ENCODE measurements around the gene PCLAF.
"Not testable (repeated sequence)": the region's sequence is repeated elsewhere in the genome, so short reads cannot be mapped to it uniquely, and the experiment has no call there.

PCLAF gene

DNA sequence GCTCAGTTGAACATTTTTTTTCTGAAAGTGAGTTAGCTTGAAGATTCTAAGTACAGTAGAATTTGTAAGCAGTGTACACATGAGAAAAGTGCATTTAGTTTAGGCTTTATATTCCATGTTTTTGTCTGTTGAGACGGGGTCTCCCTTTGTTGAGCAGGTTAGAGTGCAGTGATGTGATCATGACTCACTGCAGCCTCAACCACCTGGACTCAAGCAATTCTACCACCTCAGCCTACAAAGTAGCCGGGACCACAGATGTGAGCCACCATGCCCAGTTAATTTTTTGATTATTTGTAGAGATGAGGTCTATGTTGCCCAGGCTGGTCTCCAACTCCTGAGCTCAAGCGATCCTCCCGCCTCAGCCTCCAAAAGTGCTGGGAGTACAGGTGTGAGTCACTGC lies 20.0 kb downstream of the PCLAF start:
- DNase-seq, result no peak

DNA sequence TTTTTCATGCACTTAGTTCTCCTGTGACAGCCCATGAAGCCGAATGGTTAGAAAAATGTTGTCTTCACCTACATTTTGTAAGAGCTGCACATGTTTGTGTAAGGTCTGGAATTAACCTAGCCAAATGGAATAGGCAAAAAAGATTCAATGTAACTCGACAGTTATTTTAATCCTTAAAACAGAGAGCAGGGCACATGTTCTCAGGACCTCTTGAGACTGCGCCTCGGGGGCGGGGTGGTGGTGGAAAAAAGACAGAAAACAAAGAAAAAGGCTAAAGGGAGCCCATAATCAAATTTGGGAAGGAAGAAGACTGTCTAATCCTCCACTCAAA lies 24.6 kb downstream of the PCLAF start:
- no peak for DNase-seq

GRCh38 chr15:64355944-64356709 lies 25.1 kb downstream of the PCLAF start, which contains the start of gene CSNK1G1:
TSS of gene CSNK1G1 (minus strand) at chr15:64356173. CDS start at chr15:64300499, 55,674 bp downstream.
- peak; percentile 98 for DNase-seq

- DNase-seq, result no peak
Measured at GRCh38 chr15:64355348-64355943, 25.8 kb downstream of the PCLAF start.

GRCh38 chr15:64354688-64355344 lies 26.4 kb downstream of the PCLAF start:
- peak; percentile 59 for DNase-seq

DNA sequence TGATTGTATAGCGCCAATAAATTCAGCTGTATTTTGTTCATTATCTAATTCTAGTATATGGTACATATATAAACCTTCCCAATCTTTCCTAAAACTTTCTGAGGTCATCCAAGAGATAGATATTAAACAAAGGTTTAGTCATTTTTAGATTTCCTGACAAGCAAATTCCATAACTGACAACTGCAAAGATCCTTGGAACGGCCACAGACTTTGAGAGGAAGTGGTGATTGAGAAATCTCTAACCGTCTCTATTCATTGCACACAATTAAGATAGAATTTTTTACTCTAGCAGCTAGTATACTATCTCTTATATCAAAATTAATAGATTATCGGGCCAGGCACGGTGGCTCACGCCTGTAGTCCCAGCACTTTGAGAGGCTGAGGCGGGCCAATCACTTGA lies 30.0 kb downstream of the PCLAF start:
- DNase-seq, result no peak

GRCh38 chr15:64349375-64349774 lies 31.9 kb downstream of the PCLAF start:
- no peak for DNase-seq

DNA sequence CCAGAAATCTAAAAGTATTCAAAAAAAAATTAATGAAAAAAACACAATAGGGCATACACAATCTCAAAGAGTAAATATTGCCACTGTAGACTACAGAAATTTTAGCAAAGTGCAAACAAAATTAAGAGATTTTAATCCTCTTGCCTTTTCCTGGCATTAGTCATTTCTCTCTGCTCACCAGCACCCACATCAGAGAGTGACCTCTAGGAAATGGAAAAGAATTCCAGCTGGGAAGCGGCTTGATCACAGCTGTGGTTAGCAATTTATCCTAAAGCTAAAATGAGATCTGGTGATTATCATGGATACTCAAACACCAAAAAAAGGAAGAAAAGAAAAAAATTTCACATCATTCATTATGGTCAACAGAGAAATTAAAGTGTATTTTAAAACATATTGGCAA lies 32.8 kb downstream of the PCLAF start:
- no peak for DNase-seq

- not testable (repeated sequence) for DNase-seq
Measured at GRCh38 chr15:64346242-64346641, 35.0 kb downstream of the PCLAF start.

- no peak for DNase-seq
Measured at GRCh38 chr15:64344651-64345294, 36.5 kb downstream of the PCLAF start.

DNA sequence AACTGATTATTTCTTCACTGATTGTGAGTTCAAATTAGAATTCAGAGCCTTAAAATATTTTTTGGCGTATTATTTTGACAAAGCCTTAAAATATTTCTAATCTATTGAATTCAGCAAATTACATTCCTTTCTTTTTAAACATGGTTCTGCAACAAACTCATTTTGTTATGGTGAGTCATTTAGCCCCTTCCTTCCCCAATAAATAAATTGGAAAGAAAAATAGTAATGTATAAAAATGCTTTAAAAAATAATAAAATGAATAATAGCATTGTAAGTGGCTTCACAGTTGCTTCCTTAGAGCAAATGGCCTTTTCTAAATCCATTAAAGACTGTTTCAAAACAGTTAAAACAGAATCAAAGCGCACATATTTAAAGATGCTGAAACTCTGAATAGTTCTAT lies 37.4 kb downstream of the PCLAF start:
- DNase-seq, result no peak

GRCh38 chr15:64343222-64343621 lies 38.0 kb downstream of the PCLAF start:
- DNase-seq, result no peak

- no peak for DNase-seq
Measured at GRCh38 chr15:64341961-64342360, 39.3 kb downstream of the PCLAF start.

DNA sequence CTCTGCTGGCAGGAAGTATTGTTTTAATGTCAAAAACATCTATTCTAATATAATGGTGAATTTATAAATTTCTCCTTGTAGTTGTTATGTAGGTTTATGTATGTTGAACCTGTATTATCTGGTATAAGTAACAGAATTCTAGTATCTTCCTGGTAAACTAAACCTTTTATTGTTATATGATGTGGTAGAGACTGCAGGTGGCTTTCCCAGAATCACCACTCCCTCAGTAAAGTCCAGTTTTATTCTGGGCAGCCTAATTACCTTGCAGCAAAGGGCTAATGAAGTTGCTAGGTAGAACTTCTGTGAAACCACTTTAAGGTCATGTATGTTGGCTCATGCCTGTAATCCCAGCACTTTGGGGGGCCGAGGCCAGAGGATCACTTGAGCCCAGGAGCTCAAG lies 40.9 kb downstream of the PCLAF start:
- DNase-seq, result no peak

GRCh38 chr15:64337761-64338160 lies 43.5 kb downstream of the PCLAF start:
- no peak for DNase-seq

GRCh38 chr15:64333986-64334929 lies 47.0 kb downstream of the PCLAF start:
- DNase-seq, result no peak

DNA sequence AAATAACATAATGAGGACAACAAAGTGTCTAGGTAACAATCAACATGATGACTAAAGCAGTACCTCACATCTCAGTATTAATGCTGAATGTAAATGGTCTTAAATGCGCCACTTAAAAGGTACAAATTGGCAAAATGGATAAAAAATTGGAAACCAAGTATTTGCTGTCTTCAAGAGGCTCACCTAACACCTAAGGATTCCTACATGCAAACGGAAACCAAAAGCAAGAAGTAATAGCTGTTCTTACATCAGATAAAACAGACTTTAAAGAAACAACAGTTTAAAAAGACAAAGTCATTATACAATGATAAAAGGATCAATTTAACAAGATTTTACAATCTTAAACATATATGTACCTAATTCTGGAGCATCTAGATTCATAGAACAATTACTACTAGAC lies 47.7 kb downstream of the PCLAF start:
- no peak for DNase-seq

- DNase-seq, result not testable (repeated sequence)
Measured at GRCh38 chr15:64331668-64332067, 49.6 kb downstream of the PCLAF start.

DNA sequence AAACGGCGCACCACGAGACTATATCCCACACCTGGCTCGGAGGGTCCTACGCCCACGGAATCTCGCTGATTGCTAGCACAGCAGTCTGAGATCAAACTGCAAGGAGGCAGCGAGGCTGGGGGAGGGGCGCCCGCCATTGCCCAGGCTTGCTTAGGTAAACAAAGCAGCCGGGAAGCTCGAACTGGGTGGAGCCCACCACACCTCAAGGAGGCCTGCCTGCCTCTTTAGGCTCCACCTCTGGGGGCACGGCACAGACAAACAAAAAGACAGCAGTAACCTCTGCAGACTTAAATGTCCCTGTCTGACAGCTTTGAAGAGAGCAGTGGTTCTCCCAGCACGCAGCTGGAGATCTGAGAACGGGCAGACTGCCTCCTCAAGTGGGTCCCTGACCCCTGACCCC lies 54.3 kb downstream of the PCLAF start:
- not testable (repeated sequence) for DNase-seq

DNA sequence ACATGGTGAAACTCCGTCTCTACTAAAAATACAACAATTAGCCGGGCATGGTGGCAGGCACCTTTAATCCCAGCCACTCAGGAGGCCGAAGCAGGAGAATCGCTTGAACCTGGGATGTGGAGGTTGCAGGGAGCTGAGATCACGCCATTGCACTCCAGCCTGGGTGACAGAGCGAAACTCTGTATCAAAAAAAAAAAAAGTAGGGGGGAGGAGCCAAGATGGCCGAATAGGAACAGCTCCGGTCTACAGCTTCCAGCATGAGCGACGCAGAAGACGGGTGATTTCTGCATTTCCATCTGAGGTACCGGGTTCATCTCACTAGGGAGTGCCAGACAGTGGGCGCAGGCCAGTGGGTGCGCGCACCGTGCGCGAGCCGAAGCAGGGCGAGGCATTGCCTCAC lies 54.8 kb downstream of the PCLAF start:
- DNase-seq, result not testable (repeated sequence)

DNA sequence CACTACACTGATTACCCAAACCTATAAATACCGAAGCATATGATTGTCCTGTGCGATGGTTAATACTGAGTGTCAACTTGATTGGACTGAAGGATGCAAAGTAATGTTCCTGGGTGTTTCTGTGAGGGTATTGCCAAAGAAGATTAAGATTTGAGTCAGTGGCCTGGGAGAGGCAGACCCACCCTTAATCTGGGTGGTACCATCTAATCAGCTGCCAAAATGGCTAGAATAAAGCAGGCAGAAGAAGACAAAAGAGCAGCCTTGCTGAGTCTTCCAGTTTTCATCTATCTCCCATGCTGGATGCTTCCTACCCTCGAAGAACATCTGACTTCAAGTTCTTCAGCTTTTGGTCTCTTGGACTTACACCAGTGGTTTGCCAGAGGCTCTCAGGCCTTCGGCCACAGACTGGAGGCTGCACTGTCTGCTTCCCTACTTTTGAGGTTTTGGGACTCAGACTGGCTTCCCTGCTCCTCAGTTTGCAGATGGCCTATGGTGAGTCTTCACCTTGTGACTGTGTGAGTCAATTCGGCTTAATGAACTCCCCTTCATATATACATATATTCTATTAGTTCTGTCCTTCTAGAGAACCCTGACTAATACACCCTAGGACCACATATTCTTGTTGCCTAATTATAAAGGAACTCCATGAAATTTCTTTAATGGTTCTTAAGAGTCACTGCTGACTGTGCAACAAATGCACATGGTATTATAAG lies 56.9 kb downstream of the PCLAF start:
- no peak for DNase-seq

DNA sequence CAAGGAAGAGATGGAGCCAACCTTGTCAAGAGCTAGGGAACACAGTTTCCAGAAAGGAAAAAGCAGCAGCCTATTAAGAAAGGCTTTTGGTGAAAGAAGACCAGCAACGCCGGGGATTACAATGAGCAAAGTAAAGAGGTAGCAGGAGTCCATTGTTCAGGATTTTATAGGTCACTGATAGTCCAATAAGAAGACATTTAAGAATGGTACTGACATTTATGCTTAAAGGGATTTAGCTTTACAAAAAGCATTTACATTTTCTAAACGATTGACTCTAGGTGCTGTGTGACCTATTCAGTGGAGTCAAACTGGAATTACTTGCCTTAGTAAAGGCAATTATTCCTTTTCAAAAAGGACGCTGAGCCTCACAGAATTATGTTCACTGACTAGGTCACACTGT lies 66.0 kb downstream of the PCLAF start:
- DNase-seq, result no peak
